Astrocyte of the cerebellum (primary cell): ENCODE measurements around the gene RAB11FIP2.

Experiments used
- DNase-seq: peaks from one replicate; pipeline ENCODE4 v3.0.0-alpha.2; 2011; ENCODE audit warnings: low read depth
- H3K4me3 ChIP-seq: 2 replicates; pipeline ENCODE4 v1.5.1; 2011; ENCODE audit warnings: mild to moderate bottlenecking, low read depth, low read length, moderate library complexity
- in situ Hi-C: cut with HindIII; loops from 2 replicates; pipeline ENCODE4 v1.10.0; 2017; ENCODE audit warnings: low sequenced_read_pairs
- TF ChIP-seq, protein P1 (sequence below): IDR thresholded peaks from 2 replicates; pipeline ENCODE4 v1.5.1; 2012; ENCODE audit warnings: low read length, low read depth, moderate library complexity, mild to moderate bottlenecking; ENCODE audit errors: missing control alignments

The RAB11FIP2 gene

DNA sequence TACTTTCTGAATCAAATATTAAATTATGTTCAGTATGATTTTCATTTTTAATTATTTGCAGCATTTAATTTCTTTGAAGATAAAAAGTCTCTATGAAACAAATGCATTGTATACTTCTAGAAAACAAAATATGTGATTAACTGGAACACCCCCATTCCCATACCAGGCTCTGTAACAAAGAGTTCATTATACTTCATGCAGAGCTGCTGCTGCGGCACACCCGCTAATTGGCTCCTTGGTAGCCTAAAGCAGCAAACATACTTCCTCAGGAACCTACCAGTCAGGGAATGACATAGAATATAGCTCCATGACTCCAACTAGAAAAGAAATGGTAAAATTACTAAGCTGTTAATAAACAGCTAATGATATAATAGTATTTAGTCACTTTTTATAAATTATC lies 19.3 kb downstream of the RAB11FIP2 start:
- TF ChIP-seq, protein P1, sequence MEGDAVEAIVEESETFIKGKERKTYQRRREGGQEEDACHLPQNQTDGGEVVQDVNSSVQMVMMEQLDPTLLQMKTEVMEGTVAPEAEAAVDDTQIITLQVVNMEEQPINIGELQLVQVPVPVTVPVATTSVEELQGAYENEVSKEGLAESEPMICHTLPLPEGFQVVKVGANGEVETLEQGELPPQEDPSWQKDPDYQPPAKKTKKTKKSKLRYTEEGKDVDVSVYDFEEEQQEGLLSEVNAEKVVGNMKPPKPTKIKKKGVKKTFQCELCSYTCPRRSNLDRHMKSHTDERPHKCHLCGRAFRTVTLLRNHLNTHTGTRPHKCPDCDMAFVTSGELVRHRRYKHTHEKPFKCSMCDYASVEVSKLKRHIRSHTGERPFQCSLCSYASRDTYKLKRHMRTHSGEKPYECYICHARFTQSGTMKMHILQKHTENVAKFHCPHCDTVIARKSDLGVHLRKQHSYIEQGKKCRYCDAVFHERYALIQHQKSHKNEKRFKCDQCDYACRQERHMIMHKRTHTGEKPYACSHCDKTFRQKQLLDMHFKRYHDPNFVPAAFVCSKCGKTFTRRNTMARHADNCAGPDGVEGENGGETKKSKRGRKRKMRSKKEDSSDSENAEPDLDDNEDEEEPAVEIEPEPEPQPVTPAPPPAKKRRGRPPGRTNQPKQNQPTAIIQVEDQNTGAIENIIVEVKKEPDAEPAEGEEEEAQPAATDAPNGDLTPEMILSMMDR, result no peak
- H3K4me3 ChIP-seq, result no peak overlapping the region
- in situ Hi-C loops, result no loop called here

DNA sequence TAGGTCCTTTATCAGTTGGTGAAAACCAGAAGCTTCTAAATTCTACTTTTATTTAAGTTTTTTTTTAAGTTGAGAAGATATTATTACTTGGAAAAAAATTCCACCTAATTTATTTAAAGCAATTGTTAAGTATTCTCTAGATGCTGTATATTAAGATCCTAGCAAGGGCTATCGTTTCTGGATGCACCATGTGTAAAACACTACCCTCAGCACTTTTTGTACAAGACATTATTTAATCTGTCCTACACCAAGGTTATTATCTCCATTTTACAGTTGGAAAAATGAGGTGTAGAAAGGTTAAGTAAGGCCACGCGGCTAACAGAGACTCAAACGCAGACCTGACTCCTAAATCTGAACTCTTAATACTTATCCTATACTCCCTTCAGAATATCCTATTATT lies 19.8 kb downstream of the RAB11FIP2 start:
- in situ Hi-C loops, result no loop called here
- TF ChIP-seq, protein P1, result no peak
- no peak overlapping the region for H3K4me3 ChIP-seq
- no peak for DNase-seq

More for the DNA sequence above, 19.3 kb downstream of the RAB11FIP2 start:
- no peak for DNase-seq

DNA sequence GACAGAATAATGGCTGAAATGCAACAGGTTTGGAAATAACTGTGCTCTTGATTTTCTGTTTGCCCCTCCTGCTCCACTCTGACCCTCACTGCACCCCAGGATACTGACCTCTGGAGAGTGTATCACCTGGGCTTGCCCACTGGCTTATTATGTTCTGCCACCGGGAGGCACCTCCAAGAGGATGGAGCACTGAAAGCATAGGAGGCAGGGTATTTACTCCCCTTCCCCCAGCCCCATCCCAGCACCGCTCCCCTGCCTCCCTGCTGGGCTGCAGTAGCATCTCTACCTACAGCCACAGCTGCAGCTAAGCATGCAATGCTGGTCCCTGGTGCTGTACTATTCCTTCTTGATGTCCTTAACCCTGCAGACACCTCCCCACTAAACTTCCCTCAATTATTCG lies 26.4 kb downstream of the RAB11FIP2 start:
- no peak overlapping the region for H3K4me3 ChIP-seq
- DNase-seq, result no peak
- TF ChIP-seq, protein P1, result no peak
- in situ Hi-C loops, result no loop called here

DNA sequence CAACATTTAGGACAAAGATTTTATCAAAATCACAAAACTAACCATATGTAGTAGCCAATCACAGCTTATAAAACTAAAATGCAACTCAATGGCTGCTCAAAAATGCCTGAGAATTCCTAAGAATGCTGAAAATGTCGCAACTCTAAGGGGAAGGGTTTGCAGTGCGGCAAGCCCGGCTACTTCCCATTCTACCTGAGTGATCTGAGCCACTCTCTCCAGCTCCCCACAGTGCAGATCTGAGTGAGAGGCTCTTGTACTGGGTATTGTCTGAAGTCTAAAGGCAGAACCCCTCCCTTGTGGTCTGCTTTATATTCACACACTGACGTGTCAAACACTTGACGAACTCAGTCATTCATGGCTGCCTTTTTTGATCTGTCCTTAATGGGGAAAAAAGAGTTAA lies 28.9 kb downstream of the RAB11FIP2 start:
- TF ChIP-seq, protein P1, result no peak
- in situ Hi-C loops, result no loop called here
- H3K4me3 ChIP-seq, result no peak overlapping the region
- no peak for DNase-seq

DNA sequence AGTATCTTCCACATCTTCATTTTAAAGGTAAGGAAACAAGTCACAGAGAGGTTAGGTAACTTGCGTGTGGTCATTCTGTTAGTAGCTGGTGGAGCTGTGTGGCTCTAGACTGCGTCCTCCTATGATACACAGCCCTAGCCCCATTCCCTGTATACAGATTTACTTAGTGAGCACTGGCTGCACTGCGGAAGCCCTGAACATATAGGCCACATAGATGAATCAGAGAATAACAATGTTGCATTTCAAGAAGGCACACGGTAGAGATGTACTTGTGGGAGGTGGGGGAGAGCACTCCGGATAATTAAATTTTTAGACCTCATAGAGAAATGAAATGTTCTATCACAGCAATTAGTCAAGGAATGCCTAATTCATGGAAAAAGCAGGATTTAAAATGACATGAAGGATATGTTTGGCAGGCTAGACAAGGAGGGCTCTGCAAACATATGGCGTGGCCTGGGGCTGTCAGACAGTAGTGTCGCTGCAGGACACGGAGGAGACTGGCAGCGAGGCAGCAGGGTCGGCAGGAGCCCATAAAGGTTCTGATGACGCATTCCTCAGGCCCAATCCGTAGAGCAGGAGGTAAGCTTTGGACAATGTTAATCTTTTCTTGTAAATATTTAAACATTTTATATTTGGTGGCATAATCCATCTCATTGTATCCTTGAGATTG lies 29.5 kb downstream of the RAB11FIP2 start:
- DNase-seq, result no peak
- in situ Hi-C loops, result no loop called here
- H3K4me3 ChIP-seq, result no peak overlapping the region
- TF ChIP-seq, protein P1, result no peak

DNA sequence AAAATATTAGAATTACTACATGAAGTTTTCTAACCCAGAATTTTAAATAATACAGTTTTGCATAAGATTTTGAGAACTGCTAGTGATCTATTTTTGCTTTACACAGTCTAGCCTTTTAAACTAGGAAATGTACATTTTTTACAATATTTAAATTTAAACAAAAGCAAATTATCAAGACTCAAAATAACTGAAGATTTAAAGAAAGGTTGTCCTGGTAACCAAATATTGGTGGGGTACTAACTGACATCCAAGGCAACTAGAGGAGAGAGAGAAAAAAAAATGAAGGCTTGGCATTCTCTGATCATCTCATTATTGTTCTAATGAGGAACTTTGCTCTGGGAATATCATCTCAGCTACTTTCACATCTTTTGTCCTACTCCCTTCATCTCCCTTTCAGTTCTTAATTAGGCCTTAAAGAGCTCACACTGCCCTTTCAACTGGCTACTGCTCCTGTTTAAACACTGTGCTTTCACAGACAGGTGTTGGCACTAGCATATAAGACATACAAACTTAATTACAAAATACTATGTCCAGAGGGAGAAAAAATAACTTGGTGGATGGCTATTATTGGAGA lies 33.7 kb downstream of the RAB11FIP2 start:
- in situ Hi-C loops, result no loop called here
- no peak overlapping the region for H3K4me3 ChIP-seq
- no peak for DNase-seq
- TF ChIP-seq, protein P1, result no peak
